ENCODE results near the gene HCK. TPM values are rescaled to one million over a fixed set of nuclear protein-coding genes. Genes with fewer than 3 reads are reported as not detected.
A peak's percentile ranks its signal among the peaks of the same experiment; 100 is the strongest.

Gene HCK
- polyA plus RNA-seq, 2 of the 4 experiments (the other 2 are of a cell fraction), result 0.06 TPM; not detected in 1

DNA sequence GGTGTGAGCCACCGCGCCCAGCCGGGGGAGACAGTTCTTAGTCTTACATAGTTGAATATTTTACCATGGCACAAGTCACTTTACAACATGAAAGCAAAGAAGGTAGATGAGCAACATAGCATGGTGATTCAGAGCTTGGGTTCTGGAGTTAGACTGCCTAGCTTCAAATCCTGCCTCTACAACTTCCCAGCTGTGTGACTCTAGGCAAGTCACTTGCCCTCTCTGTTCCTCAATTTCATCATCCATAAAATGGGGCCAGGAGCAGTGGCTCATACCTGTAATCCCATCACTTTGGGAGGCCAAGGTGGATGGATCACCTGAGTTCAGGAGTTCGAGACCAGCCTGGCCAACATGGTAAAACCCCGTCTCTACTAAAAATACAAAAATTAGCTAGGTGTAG lies 26.3 kb downstream of the HCK start:
- ChIA-PET POLR2A (no interaction called here), CTCF (interaction anchor here (1.2 to 6.7 kb wide), 3 partner anchors 13 to 47 kb away, joined by 4 to 38 read pairs (median 8); no protein-coding TSS in a partner anchor)
- TF ChIP-seq RARB (CRISPR knock-in tag; IDR thresholded peaks at IDR 0.05) (no peak), ZFP36 (IDR thresholded peaks at IDR 0.05; ENCODE audit: borderline replicate concordance, partially characterized antibody) (peak; percentile 53)
- TF ChIP-seq, protein P1, sequence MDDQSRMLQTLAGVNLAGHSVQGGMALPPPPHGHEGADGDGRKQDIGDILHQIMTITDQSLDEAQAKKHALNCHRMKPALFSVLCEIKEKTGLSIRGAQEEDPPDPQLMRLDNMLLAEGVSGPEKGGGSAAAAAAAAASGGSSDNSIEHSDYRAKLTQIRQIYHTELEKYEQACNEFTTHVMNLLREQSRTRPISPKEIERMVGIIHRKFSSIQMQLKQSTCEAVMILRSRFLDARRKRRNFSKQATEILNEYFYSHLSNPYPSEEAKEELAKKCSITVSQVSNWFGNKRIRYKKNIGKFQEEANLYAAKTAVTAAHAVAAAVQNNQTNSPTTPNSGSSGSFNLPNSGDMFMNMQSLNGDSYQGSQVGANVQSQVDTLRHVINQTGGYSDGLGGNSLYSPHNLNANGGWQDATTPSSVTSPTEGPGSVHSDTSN (IDR thresholded peaks at IDR 0.05), result no peak
- Histone ChIP-seq H3K4me2 (no peak overlapping the region), H3K27ac (no peak overlapping the region), H3K4me1 (no peaks in the 10 kb centered on the region), H3K9me3 (no peaks in the 10 kb centered on the region), H3K4me3 (no peak overlapping the region)
- DNase-seq (ENCODE audit: low read depth in 1 of 2, low spot score in 1 of 2) (no peak), FAIRE-seq (no peak), ATAC-seq (no peak)
- WGBS (ENCODE audit: missing lambda C conversion rate), result 87% methylated on average over 5 of the region's 5 CpGs

DNA sequence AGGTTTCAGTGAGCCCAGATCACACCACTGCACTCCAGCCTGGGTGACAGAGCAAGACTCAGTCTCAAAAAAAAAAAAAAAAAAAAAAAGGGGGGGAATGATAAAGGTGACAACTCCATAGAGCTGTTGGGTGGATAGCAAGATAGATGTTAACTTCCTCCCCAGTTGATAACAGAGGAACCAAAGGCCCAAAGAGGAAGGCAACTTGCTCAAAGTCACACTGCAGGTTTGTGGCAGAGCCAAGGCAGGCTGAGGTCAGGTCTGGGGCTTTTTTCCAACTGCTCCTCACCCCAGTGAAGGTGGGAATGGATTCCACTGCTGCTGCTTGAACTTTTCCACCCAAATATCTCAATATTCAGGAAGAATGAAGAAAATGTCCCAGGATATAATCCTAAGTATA lies 26.7 kb downstream of the HCK start:
- no peak overlapping the region for H3K27ac ChIP-seq
- TF ChIP-seq EHMT2 (IDR thresholded peaks at IDR 0.05; ENCODE audit: low read depth) (no peak), BHLHE40 (IDR thresholded peaks at IDR 0.05; ENCODE audit: low read depth, low read length) (no peak), CBX2 (IDR thresholded peaks at IDR 0.05; ENCODE audit: borderline replicate concordance, low read depth) (no peak), ZC3H11A (IDR thresholded peaks at IDR 0.05) (no peak), RAD21 (conservative IDR thresholded peaks at IDR 0.05 in 1 of 2, IDR thresholded peaks at IDR 0.05 in 1 of 2) (no peak), MAFK (IDR thresholded peaks at IDR 0.05; ENCODE audit: partially characterized antibody) (no peak), POLR2AphosphoS2 (conservative IDR thresholded peaks at IDR 0.05; ENCODE audit: low read length) (no peak), FOXS1 (CRISPR knock-in tag; IDR thresholded peaks at IDR 0.05) (no peak), HOXB5 (CRISPR knock-in tag; IDR thresholded peaks at IDR 0.05) (no peak), JUNB (IDR thresholded peaks at IDR 0.05) (no peak), RNF2 (IDR thresholded peaks at IDR 0.05; ENCODE audit: borderline replicate concordance, low read depth) (no peak), TP53 (CRISPR knock-in tag; IDR thresholded peaks at IDR 0.05) (no peak), ESRRA (IDR thresholded peaks at IDR 0.05; ENCODE audit: borderline replicate concordance, low read length) (no peak), FOSL2 (IDR thresholded peaks at IDR 0.05) (no peak), FOSL2 (CRISPR knock-in tag; IDR thresholded peaks at IDR 0.05) (no peak), HDAC2 (IDR thresholded peaks at IDR 0.05) (no peak), KDM5A (IDR thresholded peaks at IDR 0.05) (no peak)
- TF ChIP-seq, protein P2, sequence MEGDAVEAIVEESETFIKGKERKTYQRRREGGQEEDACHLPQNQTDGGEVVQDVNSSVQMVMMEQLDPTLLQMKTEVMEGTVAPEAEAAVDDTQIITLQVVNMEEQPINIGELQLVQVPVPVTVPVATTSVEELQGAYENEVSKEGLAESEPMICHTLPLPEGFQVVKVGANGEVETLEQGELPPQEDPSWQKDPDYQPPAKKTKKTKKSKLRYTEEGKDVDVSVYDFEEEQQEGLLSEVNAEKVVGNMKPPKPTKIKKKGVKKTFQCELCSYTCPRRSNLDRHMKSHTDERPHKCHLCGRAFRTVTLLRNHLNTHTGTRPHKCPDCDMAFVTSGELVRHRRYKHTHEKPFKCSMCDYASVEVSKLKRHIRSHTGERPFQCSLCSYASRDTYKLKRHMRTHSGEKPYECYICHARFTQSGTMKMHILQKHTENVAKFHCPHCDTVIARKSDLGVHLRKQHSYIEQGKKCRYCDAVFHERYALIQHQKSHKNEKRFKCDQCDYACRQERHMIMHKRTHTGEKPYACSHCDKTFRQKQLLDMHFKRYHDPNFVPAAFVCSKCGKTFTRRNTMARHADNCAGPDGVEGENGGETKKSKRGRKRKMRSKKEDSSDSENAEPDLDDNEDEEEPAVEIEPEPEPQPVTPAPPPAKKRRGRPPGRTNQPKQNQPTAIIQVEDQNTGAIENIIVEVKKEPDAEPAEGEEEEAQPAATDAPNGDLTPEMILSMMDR (IDR thresholded peaks at IDR 0.05), result no peak
- TF ChIP-seq, protein P3, sequence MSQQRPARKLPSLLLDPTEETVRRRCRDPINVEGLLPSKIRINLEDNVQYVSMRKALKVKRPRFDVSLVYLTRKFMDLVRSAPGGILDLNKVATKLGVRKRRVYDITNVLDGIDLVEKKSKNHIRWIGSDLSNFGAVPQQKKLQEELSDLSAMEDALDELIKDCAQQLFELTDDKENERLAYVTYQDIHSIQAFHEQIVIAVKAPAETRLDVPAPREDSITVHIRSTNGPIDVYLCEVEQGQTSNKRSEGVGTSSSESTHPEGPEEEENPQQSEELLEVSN (IDR thresholded peaks at IDR 0.05; ENCODE audit: borderline replicate concordance, low read depth), result no peak
- TF ChIP-seq, protein P4, sequence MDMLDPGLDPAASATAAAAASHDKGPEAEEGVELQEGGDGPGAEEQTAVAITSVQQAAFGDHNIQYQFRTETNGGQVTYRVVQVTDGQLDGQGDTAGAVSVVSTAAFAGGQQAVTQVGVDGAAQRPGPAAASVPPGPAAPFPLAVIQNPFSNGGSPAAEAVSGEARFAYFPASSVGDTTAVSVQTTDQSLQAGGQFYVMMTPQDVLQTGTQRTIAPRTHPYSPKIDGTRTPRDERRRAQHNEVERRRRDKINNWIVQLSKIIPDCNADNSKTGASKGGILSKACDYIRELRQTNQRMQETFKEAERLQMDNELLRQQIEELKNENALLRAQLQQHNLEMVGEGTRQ (IDR thresholded peaks at IDR 0.05), result no peak
- TF ChIP-seq, protein P5, sequence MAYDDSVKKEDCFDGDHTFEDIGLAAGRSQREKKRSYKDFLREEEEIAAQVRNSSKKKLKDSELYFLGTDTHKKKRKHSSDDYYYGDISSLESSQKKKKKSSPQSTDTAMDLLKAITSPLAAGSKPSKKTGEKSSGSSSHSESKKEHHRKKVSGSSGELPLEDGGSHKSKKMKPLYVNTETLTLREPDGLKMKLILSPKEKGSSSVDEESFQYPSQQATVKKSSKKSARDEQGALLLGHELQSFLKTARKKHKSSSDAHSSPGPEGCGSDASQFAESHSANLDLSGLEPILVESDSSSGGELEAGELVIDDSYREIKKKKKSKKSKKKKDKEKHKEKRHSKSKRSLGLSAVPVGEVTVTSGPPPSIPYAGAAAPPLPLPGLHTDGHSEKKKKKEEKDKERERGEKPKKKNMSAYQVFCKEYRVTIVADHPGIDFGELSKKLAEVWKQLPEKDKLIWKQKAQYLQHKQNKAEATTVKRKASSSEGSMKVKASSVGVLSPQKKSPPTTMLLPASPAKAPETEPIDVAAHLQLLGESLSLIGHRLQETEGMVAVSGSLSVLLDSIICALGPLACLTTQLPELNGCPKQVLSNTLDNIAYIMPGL (CRISPR knock-in tag; IDR thresholded peaks at IDR 0.05; ENCODE audit: borderline replicate concordance), result no peak
- no peak for FAIRE-seq
- H3K4me1 ChIP-seq, result no peaks in the 10 kb centered on the region
- POLR2A ChIA-PET, result no interaction called here
- CTCF ChIA-PET, result interaction anchor here (0.6 to 6.7 kb wide), 6 partner anchors 12 to 245 kb away, joined by 3 to 38 read pairs (median 4); no protein-coding TSS in a partner anchor
- no peaks in the 10 kb centered on the region for H3K9me3 ChIP-seq
- no peak overlapping the region for H3K4me2 ChIP-seq
- no peak for DNase-seq (ENCODE audit: low read depth in 1 of 2, low spot score in 1 of 2)
- ATAC-seq, result no peak
- H3K4me3 ChIP-seq, result no peak overlapping the region
